GM12864 (cell line): ENCODE measurements around the gene PTPRD.

Experiments
- DNase-seq: peaks from one replicate; pipeline ENCODE4 v3.0.0-alpha.2; 2011; ENCODE audit warnings: low read depth
- H3K4me3 ChIP-seq: 2 replicates; pipeline ENCODE4 v1.5.1; 2011; ENCODE audit warnings: mild to moderate bottlenecking, low read depth, low read length, control low read depth
- CTCF ChIP-seq: IDR thresholded peaks from 2 replicates; pipeline ENCODE4 v1.5.1; 2011; ENCODE audit warnings: low read depth, mild to moderate bottlenecking, moderate library complexity, low read length, control low read depth, inconsistent platforms; ENCODE audit errors: missing control alignments

The PTPRD gene

GRCh38 chr9:8284884-8285283, 2327.9 kb downstream of the PTPRD start:
- no peak for DNase-seq
- no peak for TF ChIP-seq CTCF
- no peak overlapping the region for H3K4me3 ChIP-seq

- no peak overlapping the region for H3K4me3 ChIP-seq
- no peak for DNase-seq
- TF ChIP-seq CTCF: no peak
These were observed 2330.3 kb downstream of the PTPRD start for GRCh38 chr9:8282535-8282934.

- no peak overlapping the region for H3K4me3 ChIP-seq
- TF ChIP-seq CTCF: no peak
- no peak for DNase-seq
These were observed 2332.0 kb downstream of the PTPRD start for GRCh38 chr9:8280811-8281210.

GRCh38 chr9:8278048-8278447, 2334.8 kb downstream of the PTPRD start:
- TF ChIP-seq CTCF: no peak
- no peak for DNase-seq
- H3K4me3 ChIP-seq: no peak overlapping the region

GRCh38 chr9:8270235-8270634, 2342.6 kb downstream of the PTPRD start:
- H3K4me3 ChIP-seq: no peak overlapping the region
- DNase-seq: no peak
- TF ChIP-seq CTCF: no peak

- no peak for DNase-seq
- no peak for TF ChIP-seq CTCF
- no peak overlapping the region for H3K4me3 ChIP-seq
These were observed 2343.9 kb downstream of the PTPRD start for GRCh38 chr9:8268881-8269280.

GRCh38 chr9:8268216-8268878, 2344.5 kb downstream of the PTPRD start:
- no peak for DNase-seq
- no peak overlapping the region for H3K4me3 ChIP-seq
- no peak for TF ChIP-seq CTCF
